ENCODE measurements around the gene MAGEA2. TPM values are rescaled to one million over a fixed set of nuclear protein-coding genes. Genes with fewer than 3 reads are reported as not detected.
"Not testable (repeated sequence)": the region's sequence is repeated elsewhere in the genome, so short reads cannot be mapped to it uniquely, and the experiment has no call there.

The MAGEA2 gene, protein sequence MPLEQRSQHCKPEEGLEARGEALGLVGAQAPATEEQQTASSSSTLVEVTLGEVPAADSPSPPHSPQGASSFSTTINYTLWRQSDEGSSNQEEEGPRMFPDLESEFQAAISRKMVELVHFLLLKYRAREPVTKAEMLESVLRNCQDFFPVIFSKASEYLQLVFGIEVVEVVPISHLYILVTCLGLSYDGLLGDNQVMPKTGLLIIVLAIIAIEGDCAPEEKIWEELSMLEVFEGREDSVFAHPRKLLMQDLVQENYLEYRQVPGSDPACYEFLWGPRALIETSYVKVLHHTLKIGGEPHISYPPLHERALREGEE
- not detected for polyA plus RNA-seq (2012; ENCODE audit: missing spikeins)

DNA sequence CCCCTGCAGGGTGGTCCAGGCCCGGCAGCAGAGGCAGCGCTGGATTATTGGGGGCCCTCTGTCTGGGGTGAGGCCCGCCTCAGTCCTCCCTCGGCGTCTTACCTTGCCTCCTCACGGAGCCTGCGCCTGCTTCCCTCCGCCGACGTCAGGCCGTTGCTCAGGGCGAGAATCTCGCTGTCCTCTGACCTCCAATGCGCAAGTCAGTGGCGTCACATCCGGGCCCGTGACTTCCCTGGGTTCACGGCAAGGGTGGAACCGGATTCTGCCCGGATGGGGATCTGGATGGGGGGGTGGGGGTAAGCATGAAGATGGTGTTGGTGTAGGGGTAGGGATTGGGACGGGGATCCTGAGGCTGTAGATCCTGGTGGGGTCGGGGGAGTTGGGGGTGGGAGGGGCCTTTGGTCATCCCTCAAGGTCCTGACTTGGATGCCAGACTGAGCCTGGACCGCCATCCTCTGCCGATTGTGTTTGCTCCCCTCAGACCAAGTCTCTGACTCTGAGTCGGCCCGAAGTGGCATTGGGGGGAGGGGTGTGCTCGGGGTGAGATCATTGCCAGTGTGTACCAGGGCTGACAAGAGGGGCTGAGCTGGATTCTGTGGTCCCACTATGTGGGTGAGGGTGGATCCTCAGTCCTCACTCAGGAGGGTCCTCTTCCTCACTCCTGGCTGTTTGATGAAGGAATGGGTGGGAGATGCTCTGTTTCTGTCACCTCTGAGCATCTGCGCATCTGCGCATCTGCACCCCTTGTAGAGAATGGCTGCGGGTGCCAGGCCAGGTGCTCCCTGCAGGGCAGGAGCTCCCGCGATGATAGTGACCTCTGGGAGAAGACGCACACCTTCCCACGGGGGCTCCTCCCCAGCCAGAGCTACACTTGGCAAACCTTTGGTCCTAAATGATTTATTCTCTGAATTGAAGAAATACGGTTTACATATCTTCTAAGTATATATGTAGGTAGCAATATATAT lies at the start of gene MAGEA2:
Gene MAGEA2, minus strand, starts transcription at position 157 of the 965 bp plus-strand sequence. CDS start 2,479 bp downstream, outside the sequence.
- not testable (repeated sequence) for FAIRE-seq; DNase-seq (ENCODE audit: insufficient read length)

DNA sequence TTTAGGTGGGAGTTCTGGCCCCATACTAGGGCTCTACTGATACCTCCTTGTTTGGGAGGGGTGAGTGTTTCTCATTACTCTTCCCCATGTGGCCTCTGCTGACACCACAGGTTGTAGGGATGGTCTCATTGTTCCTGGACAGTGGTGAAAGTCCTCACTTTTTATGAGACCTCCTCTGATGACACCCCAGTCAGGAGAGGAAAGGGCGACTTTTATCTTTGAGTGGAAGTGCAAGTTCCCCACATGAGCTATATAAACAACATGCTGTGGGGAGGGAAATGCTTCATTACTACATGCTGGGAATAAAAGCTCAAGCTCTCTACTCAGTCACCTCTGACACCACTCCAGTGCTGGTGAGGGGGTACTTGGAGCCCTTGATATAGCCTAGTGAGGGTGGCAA lies 45.3 kb upstream of the MAGEA2 start:
- FAIRE-seq (no peak), DNase-seq (ENCODE audit: insufficient read length) (no peak)
- no peak for TF ChIP-seq POLR2AphosphoS5 (IDR thresholded peaks at IDR 0.05; ENCODE audit: low read depth, low read length)
- TF ChIP-seq POLR2A (IDR thresholded peaks at IDR 0.05; ENCODE audit: low read depth, low read length), result no peak

DNA sequence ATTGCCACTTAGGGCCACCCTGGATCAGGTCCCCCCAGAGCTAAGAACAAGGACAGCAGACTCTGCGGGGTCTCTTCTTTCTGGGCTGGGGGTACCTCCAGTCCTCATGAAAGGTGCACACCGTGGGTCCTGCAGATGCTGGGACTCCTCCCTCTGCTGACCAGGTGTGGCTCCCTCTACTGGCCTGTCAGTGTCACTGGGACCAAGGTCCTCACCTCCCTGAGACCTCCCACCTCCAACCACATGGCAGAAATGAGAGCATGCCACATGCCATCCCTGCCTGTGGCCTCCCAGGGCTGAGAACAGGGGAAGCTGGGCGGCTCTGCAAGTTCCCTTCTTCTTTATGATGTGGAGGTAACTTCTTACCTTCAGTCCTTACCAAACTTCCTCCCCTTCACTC lies 33.4 kb upstream of the MAGEA2 start:
- peak; percentile 89 for FAIRE-seq

GRCh38 chrX:152769549-152770289 lies 16.1 kb upstream of the MAGEA2 start, which contains the start of gene MAGEA6:
Gene MAGEA6, minus strand, starts transcription at chrX:152769689. Its CDS starts 2,039 bp downstream, at chrX:152767650.
- DNase-seq (ENCODE audit: insufficient read length); FAIRE-seq: not testable (repeated sequence)

More for the DNA sequence above, 33.4 kb upstream of the MAGEA2 start:
- DNase-seq (ENCODE audit: insufficient read length), result not testable (repeated sequence)

DNA sequence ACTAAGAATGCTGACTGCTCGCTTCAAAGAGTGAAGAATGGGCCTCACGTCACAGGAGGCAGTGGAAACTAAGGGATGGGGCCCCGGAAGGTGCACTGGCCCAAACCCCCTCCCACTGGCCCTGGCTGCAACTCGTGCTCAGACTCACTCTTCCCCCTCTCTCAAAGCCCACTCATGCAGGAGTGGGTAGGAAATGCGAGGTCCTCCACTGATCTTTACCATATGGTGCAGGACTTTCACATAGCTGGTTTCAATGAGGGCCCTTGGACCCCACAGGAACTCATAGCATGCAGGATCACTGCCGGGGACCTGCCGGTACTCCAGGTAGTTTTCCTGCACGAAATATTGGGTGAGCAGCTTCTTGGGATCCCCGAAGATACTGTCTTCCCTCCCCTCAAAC lies 12.9 kb upstream of the MAGEA2 start:
- not testable (repeated sequence) for FAIRE-seq; DNase-seq (ENCODE audit: insufficient read length)

DNA sequence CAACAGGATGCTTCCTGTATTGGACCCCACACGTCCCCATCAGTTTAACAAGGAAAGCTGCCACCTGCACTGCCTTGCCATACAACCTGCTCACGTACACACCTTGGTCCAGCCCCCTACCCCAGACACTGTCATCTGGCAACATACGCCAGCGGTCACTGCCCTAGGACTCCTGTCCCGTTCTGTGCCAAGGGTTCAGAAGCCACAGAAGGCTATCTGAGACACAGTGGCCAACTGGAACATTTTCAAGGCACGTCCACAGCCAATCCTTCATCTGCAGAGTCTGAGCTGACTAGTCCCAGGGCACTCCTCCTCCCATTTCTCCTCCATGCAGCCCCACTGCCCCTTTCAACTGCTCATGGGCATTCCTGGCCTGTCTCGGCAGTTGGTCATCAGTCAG lies 7.9 kb upstream of the MAGEA2 start:
- FAIRE-seq; DNase-seq (ENCODE audit: insufficient read length): not testable (repeated sequence)

GRCh38 chrX:152759544-152759943 lies 5.9 kb upstream of the MAGEA2 start:
- not testable (repeated sequence) for DNase-seq (ENCODE audit: insufficient read length); FAIRE-seq

DNA sequence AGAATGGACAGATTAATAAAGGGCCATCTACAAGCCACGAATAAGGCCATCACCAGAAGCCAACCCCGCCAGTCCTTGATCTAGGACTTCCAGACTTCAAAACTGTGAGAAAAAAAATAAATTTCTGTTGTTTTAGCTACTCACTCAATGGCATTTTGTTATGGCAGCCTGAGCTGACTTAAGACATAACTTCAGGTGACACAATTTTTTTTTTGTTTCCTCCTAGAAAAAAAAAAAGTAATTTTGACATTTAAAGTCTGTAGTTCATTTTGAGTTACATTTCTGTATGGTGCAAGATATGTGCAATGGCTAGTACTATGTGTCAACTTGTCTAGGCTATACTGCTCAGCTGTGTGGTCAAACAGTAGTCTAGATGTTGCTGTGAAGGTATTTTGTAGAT lies 5.3 kb upstream of the MAGEA2 start, which contains the start of gene CSAG3:
Gene CSAG3, plus strand, starts transcription at position 301 of the 400 bp plus-strand sequence.
- DNase-seq (ENCODE audit: insufficient read length); FAIRE-seq: not testable (repeated sequence)

GRCh38 chrX:152754871-152755270 lies 1.2 kb upstream of the MAGEA2 start:
- FAIRE-seq; DNase-seq (ENCODE audit: insufficient read length): not testable (repeated sequence)

DNA sequence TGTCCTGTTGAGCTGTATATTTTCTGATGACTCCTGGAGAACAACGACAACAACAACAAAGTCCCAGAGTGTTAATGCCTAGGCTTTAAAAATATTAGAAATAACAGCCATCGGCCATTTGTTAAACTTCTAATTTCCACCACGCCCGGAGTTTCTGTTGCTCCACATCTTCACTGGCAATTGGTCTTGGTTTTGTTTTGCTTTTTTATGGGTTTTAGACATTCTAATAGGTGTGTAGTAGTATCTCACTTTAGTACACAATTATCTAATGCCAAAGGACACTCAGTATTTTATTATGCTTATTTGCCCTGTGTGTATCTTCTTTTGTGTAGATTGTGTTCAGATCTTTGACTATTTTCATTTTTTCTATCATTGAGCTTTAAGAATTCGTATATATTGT lies 15.1 kb downstream of the MAGEA2 start:
- FAIRE-seq (no peak), DNase-seq (ENCODE audit: insufficient read length) (no peak)
- TF ChIP-seq TAF1 (IDR thresholded peaks at IDR 0.05; ENCODE audit: borderline replicate concordance, low read depth, low read length) (no peak), POLR2AphosphoS5 (IDR thresholded peaks at IDR 0.05; ENCODE audit: low read depth, low read length) (no peak), POLR2A (IDR thresholded peaks at IDR 0.05; ENCODE audit: low read depth, low read length) (no peak)

DNA sequence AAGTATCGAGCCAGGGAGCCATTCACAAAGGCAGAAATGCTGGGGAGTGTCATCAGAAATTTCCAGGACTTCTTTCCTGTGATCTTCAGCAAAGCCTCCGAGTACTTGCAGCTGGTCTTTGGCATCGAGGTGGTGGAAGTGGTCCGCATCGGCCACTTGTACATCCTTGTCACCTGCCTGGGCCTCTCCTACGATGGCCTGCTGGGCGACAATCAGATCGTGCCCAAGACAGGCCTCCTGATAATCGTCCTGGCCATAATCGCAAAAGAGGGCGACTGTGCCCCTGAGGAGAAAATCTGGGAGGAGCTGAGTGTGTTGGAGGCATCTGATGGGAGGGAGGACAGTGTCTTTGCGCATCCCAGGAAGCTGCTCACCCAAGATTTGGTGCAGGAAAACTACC lies 17.1 kb downstream of the MAGEA2 start:
- peak; percentile 30 for FAIRE-seq
- DNase-seq (ENCODE audit: insufficient read length), result not testable (repeated sequence)

GRCh38 chrX:152735860-152736511 lies 17.7 kb downstream of the MAGEA2 start:
- DNase-seq (ENCODE audit: insufficient read length), result no peak
- no peak for TF ChIP-seq POLR2A (IDR thresholded peaks at IDR 0.05; ENCODE audit: low read depth, low read length)
- no peak for TF ChIP-seq POLR2AphosphoS5 (IDR thresholded peaks at IDR 0.05; ENCODE audit: low read depth, low read length)
- TF ChIP-seq TAF1 (IDR thresholded peaks at IDR 0.05; ENCODE audit: borderline replicate concordance, low read depth, low read length), result no peak
- no peak for FAIRE-seq

DNA sequence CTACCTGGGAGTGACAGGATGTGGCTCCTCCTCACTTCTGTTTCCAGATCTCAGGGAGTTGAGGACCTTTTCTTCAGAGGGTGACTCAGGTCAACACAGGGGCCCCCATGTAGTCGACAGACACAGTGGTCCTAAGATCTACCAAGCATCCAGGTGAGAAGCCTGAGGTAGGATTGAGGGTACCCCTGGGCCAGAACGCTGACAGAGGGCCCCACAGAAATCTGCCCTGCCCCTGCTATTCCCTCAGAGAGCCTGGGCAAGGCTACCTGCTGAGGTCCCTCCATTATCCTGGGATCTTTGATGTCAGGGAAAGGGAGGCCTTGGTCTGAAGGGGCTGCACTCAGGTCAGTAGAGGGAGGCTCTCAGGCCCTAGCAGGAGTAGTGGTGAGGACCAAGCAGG lies 18.5 kb downstream of the MAGEA2 start:
- FAIRE-seq, result no peak
- no peak for DNase-seq (ENCODE audit: insufficient read length)
- TF ChIP-seq POLR2AphosphoS5 (IDR thresholded peaks at IDR 0.05; ENCODE audit: low read depth, low read length) (no peak), POLR2A (IDR thresholded peaks at IDR 0.05; ENCODE audit: low read depth, low read length) (no peak), TAF1 (IDR thresholded peaks at IDR 0.05; ENCODE audit: borderline replicate concordance, low read depth, low read length) (no peak)

DNA sequence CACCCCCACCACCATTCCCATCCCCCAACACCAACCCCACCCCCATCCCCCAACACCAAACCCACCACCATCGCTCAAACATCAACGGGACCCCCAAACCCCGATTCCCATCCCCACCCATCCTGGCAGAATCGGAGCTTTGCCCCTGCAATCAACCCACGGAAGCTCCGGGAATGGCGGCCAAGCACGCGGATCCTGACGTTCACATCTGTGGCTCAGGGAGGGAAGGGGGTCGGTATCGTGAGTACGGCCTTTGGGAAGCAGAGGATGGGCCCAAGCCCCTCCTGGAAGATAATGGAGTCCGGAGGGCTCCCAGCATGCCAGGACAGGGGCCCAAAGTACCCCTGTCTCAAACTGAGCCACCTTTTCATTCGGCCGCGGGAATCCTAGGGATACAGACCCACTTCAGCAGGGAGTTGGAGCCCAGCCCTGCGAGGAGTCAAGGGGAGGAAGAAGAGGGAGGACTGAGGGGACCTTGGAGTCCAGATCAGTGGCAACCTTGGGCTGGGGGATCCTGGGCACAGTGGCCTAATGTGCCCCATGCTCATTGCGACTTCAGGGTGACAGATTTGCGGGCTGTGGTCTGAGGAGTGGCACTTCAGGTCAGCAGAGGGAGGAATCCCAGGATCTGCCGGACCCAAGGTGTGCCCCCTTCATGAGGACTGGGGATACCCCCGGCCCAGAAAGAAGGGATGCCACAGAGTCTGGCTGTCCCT lies 19.3 kb downstream of the MAGEA2 start:
- not testable (repeated sequence) for DNase-seq (ENCODE audit: insufficient read length); FAIRE-seq
